ENCODE results near the gene PDZD2. TPM values are rescaled to one million over a fixed set of nuclear protein-coding genes. Genes with fewer than 3 reads are reported as not detected.

Gene PDZD2
- total and polyA plus RNA-seq, 4 experiments from 2014 or later, result 0.07 to 1.1 (median 0.68) TPM

DNA sequence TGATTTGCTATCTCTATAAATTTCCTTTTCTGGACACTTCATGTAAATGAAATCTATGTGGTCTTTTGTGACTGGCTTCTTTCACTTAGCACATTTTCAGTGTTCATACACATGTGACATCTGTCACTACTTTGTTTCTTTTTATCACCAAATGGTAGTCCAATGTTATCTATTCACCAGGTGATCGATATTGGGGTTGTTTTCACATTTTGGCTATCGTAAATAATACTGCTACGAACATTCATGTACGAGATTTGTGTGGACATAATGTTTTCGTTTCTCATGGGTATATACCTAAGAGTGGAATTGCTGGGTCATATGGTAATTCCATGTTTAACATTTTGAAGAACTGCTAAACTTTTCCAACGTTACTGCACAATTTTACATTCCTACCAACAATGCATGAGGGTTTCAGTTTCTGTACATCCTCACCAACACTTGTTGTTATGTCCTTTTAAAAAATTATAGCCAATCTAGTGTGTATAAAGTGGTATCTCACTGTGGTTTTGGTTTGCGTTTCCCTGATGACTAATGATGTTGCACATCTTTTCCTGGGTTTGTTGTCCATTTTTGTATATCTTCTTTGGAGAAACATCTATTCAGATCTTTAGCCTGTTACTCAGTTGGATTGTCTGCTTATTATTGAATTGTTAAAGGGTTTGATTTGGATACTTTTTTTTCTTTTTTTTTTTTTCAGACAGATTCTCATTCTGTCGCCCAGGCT, 263.0 kb downstream of the PDZD2 start:
- Mint-ChIP-seq H3K4me3 (no peak overlapping the region), H3K9me3 (peaks cover 0 to 2% (median 0%) of the 10 kb centered on the region in 8 donors), H3K4me1 (no peaks in the 10 kb centered on the region), H3K27me3 (peaks cover 3 to 5% of the 10 kb centered on the region in 2 donors), H3K27ac (no peak overlapping the region), H3K36me3 (no peaks in the 10 kb centered on the region)
- no peak overlapping the region for H3K4me3 ChIP-seq (ENCODE audit: low read length in 2 of 2)
- no peaks in the 10 kb centered on the region for H3K27me3 ChIP-seq (ENCODE audit: insufficient read depth, low read length)
- CTCF ChIA-PET (ENCODE audit: partially characterized antibody), result no interaction called here
- intact Hi-C loops (cut with micrococcal nuclease), result no loop called here
- DNase-seq, result no peak
- no peak overlapping the region for H3K27ac ChIP-seq (ENCODE audit: low read depth, low read length)
- H3K36me3 ChIP-seq (ENCODE audit: insufficient read depth, low read length), result no peaks in the 10 kb centered on the region
- POLR2A ChIA-PET (ENCODE audit: partially characterized antibody), result no interaction called here
- no peaks in the 10 kb centered on the region for H3K4me1 ChIP-seq (ENCODE audit: insufficient read depth, low read length)
- no peaks in the 10 kb centered on the region for H3K9me3 ChIP-seq (ENCODE audit: control insufficient read depth in 1 of 2, low read length in 2 of 2)

DNA sequence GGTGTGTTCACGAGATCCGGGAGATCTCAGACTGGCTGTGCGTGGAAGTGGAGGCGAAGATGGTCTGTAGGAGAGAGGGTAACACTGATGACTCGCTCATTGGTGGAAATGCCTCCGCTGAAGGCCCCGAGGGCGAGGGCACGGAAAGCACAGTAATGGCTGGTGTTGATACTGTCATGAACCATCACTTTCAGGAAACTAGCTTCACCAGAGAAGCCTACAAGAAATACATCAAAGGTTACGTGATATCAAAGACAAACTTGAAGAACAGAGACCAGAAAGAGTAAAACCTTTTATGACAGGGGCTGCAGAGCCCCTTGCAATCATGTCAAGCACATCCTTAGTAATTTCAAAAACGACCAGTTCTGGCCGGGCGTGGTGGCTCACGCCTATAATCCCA, 269.5 kb downstream of the PDZD2 start:
- Mint-ChIP-seq H3K27ac (no peak overlapping the region), H3K9me3 (peaks cover 0 to 3% (median 0%) of the 10 kb centered on the region in 8 donors), H3K36me3 (no peaks in the 10 kb centered on the region), H3K4me1 (no peaks in the 10 kb centered on the region), H3K27me3 (peaks cover under 1 to 1% of the 10 kb centered on the region in 2 donors), H3K4me3 (no peak overlapping the region)
- CTCF ChIA-PET (ENCODE audit: partially characterized antibody), result no interaction called here
- POLR2A ChIA-PET (ENCODE audit: partially characterized antibody), result no interaction called here
- Histone ChIP-seq H3K27ac (ENCODE audit: low read depth, low read length) (no peak overlapping the region), H3K36me3 (ENCODE audit: insufficient read depth, low read length) (no peaks in the 10 kb centered on the region), H3K27me3 (ENCODE audit: insufficient read depth, low read length) (no peaks in the 10 kb centered on the region), H3K4me1 (ENCODE audit: insufficient read depth, low read length) (no peaks in the 10 kb centered on the region), H3K4me3 (ENCODE audit: low read length in 2 of 2) (no peak overlapping the region), H3K9me3 (ENCODE audit: control insufficient read depth in 1 of 2, low read length in 2 of 2) (no peaks in the 10 kb centered on the region)
- DNase-seq, result no peak
- intact Hi-C loops (cut with micrococcal nuclease), result no loop called here

DNA sequence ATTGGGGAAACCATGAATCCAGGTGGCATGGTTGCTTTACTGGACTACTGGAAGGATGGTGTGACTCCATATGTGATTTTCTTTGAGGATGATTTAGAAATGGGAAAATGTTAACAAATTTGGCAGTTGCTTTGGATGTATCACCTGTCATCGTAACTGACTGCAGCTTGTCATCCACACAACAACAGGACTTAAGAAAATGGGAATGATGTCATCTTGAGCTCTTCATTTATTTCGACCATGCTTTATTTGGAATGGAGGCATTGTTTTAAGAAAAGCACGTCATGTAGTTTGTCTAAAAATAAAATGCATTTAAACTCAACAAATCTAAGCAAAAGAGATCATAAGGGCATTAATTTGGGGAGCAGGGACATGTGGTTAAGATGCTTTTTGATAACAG, 270.1 kb downstream of the PDZD2 start:
- no peaks in the 10 kb centered on the region for H3K9me3 ChIP-seq (ENCODE audit: control insufficient read depth in 1 of 2, low read length in 2 of 2)
- H3K36me3 Mint-ChIP-seq, result no peaks in the 10 kb centered on the region
- H3K9me3 Mint-ChIP-seq, result peaks cover 0 to 4% (median 0%) of the 10 kb centered on the region in 8 donors
- no peak overlapping the region for H3K4me3 ChIP-seq (ENCODE audit: low read length in 2 of 2)
- DNase-seq, result no peak
- CTCF ChIA-PET (ENCODE audit: partially characterized antibody), result no interaction called here
- no peaks in the 10 kb centered on the region for H3K4me1 Mint-ChIP-seq
- H3K4me3 Mint-ChIP-seq, result no peak overlapping the region
- H3K27me3 Mint-ChIP-seq, result peaks cover 1 to 2% of the 10 kb centered on the region in 2 donors
- H3K36me3 ChIP-seq (ENCODE audit: insufficient read depth, low read length), result no peaks in the 10 kb centered on the region
- H3K27me3 ChIP-seq (ENCODE audit: insufficient read depth, low read length), result no peaks in the 10 kb centered on the region
- POLR2A ChIA-PET (ENCODE audit: partially characterized antibody), result no interaction called here
- no peak overlapping the region for H3K27ac Mint-ChIP-seq
- intact Hi-C loops (cut with micrococcal nuclease), result no loop called here
- H3K4me1 ChIP-seq (ENCODE audit: insufficient read depth, low read length), result no peaks in the 10 kb centered on the region
- H3K27ac ChIP-seq (ENCODE audit: low read depth, low read length), result no peak overlapping the region

DNA sequence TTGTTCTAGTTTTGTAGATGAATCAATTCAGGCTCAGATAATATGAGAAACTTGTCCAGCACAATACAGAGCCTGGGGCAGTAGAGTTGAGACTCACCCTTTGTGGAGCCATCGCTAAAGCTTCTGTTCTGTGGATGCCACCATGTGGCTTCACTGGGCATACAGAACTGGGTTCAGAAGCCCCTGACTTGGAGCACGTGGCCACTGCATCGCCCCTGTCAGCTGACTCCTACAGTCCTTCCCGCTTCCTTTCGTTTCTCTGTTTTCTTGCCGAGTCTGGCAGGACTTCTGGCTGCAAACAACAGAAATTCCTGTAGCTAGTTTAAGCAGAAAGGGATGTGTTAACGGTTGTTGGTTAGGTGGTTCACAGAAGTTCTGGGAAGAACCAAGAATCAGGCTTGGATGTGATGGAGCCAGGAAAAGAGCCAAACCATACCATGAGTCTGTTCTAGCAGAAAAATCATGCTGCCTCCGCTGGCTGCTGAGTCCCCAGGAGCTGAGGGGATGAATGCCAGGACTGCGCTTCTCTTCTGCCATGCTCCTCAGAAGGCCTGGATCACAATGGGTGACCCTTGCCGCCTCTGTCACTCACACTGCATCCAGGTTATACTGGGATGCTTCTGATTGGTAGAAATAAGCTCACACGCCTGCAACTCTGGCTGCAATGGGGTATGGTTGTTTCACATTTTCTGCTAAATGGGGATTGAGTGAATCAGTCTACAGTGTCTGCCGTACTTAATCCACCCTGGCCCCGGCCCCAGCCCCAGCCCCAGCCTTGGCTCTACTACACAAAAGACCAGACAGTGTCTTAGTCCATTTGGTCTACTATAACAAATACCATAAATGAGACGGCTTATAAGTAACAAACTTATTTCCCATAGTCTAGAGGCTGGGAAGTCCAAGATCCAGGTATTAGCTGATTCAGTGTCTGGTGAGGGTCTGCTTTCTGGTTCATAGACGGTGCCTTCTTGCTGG, 272.6 kb downstream of the PDZD2 start:
- H3K36me3 Mint-ChIP-seq, result no peaks in the 10 kb centered on the region
- Histone ChIP-seq H3K27ac (ENCODE audit: low read depth, low read length) (no peak overlapping the region), H3K27me3 (ENCODE audit: insufficient read depth, low read length) (no peaks in the 10 kb centered on the region), H3K4me3 (ENCODE audit: low read length in 2 of 2) (no peak overlapping the region), H3K4me1 (ENCODE audit: insufficient read depth, low read length) (no peaks in the 10 kb centered on the region), H3K9me3 (ENCODE audit: control insufficient read depth in 1 of 2, low read length in 2 of 2) (no peaks in the 10 kb centered on the region), H3K36me3 (ENCODE audit: insufficient read depth, low read length) (no peaks in the 10 kb centered on the region)
- H3K27me3 Mint-ChIP-seq, result peaks cover 4 to 5% of the 10 kb centered on the region in 2 donors
- intact Hi-C loops (cut with micrococcal nuclease), result no loop called here
- H3K4me1 Mint-ChIP-seq, result no peaks in the 10 kb centered on the region
- peaks cover 0 to 4% (median 0%) of the 10 kb centered on the region in 8 donors for H3K9me3 Mint-ChIP-seq
- ChIA-PET POLR2A (ENCODE audit: partially characterized antibody) (no interaction called here), CTCF (ENCODE audit: partially characterized antibody) (no interaction called here)
- DNase-seq, result no peak
- no peak overlapping the region for H3K4me3 Mint-ChIP-seq
- H3K27ac Mint-ChIP-seq, result no peak overlapping the region

DNA sequence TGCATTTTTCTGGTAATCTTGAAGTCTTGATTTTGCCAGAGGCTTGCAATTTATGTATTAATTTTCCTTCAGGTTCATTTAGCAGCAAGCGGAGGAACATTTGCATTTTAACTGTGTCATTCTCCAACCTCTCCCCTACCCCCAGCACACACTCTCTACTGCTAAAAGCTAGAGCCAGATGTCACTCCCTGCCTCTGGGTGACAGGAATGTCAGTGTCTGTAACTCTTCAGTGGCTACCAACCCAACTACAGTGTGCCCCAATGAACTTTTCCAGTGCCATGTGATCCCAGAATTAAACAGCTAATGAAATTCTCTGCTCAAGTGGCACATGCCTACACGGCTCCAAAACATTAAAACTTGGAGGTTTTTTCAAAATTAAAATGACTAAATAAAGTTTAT, 274.9 kb downstream of the PDZD2 start:
- Histone ChIP-seq H3K4me3 (ENCODE audit: low read length in 2 of 2) (no peak overlapping the region), H3K9me3 (ENCODE audit: control insufficient read depth in 1 of 2, low read length in 2 of 2) (no peaks in the 10 kb centered on the region), H3K27me3 (ENCODE audit: insufficient read depth, low read length) (no peaks in the 10 kb centered on the region), H3K36me3 (ENCODE audit: insufficient read depth, low read length) (no peaks in the 10 kb centered on the region), H3K4me1 (ENCODE audit: insufficient read depth, low read length) (no peaks in the 10 kb centered on the region), H3K27ac (ENCODE audit: low read depth, low read length) (no peak overlapping the region)
- Mint-ChIP-seq H3K27me3 (peaks cover 5% of the 10 kb centered on the region in 2 donors), H3K4me1 (no peaks in the 10 kb centered on the region), H3K36me3 (no peaks in the 10 kb centered on the region), H3K27ac (no peak overlapping the region), H3K4me3 (no peak overlapping the region), H3K9me3 (peaks cover 0 to 1% (median 0%) of the 10 kb centered on the region in 8 donors)
- POLR2A ChIA-PET (ENCODE audit: partially characterized antibody), result no interaction called here
- CTCF ChIA-PET (ENCODE audit: partially characterized antibody), result no interaction called here
- DNase-seq, result no peak
- intact Hi-C loops (cut with micrococcal nuclease), result no loop called here

DNA sequence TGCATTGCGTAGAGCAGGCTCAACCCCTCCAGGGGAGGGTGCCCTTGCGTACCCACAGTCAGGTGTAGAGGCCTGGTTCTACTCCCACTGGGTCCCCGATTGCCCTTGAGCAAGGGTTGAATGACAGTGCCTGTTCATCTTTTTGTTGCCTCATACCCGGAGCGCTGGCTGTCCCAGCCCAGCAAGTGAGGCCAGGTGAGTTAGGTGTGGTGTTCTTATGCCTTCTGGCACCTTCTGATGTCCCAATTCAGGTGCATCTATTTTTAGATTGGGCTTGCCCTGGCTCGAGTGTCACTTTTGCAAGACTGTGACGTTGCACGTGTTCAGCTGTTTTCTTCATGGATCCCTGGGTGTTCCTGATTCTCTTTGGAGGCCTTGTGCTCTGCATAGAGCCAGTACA, 277.4 kb downstream of the PDZD2 start:
- no peak overlapping the region for H3K27ac Mint-ChIP-seq
- H3K27me3 Mint-ChIP-seq, result peaks cover 4 to 5% of the 10 kb centered on the region in 2 donors
- H3K9me3 Mint-ChIP-seq, result peaks cover 0 to 3% (median 0%) of the 10 kb centered on the region in 8 donors
- ChIA-PET POLR2A (ENCODE audit: partially characterized antibody) (no interaction called here), CTCF (ENCODE audit: partially characterized antibody) (no interaction called here)
- Histone ChIP-seq H3K36me3 (ENCODE audit: insufficient read depth, low read length) (no peaks in the 10 kb centered on the region), H3K4me3 (ENCODE audit: low read length in 2 of 2) (no peak overlapping the region), H3K4me1 (ENCODE audit: insufficient read depth, low read length) (no peaks in the 10 kb centered on the region), H3K27ac (ENCODE audit: low read depth, low read length) (no peak overlapping the region), H3K9me3 (ENCODE audit: control insufficient read depth in 1 of 2, low read length in 2 of 2) (no peaks in the 10 kb centered on the region), H3K27me3 (ENCODE audit: insufficient read depth, low read length) (no peaks in the 10 kb centered on the region)
- no peaks in the 10 kb centered on the region for H3K4me1 Mint-ChIP-seq
- intact Hi-C loops (cut with micrococcal nuclease), result no loop called here
- H3K36me3 Mint-ChIP-seq, result no peaks in the 10 kb centered on the region
- no peak for DNase-seq
- no peak overlapping the region for H3K4me3 Mint-ChIP-seq

DNA sequence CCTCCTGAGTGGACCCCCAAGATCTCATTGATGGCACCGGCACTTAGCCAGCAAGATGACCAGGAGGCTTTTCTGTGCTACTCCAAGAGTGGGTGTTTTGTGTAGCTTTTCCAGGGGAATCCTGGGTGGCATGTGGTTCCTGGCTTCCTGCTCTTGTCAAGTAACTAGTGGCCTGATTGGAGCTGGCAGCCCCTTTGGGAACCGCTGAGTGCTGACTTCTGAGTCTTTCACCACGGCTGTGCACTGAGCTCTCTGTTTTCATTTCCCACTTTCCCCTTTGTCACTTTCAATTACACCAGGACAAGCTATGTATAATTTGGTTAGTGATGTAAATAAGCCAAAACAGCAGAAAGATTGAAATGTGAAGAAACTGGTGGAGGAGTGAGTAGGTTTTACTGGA, 279.8 kb downstream of the PDZD2 start:
- H3K27ac ChIP-seq (ENCODE audit: low read depth, low read length), result no peak overlapping the region
- no peak overlapping the region for H3K4me3 ChIP-seq (ENCODE audit: low read length in 2 of 2)
- H3K9me3 ChIP-seq (ENCODE audit: control insufficient read depth in 1 of 2, low read length in 2 of 2), result no peaks in the 10 kb centered on the region
- peaks cover 0 to 1% (median 0%) of the 10 kb centered on the region in 8 donors for H3K9me3 Mint-ChIP-seq
- H3K4me3 Mint-ChIP-seq, result no peak overlapping the region
- no peaks in the 10 kb centered on the region for H3K36me3 Mint-ChIP-seq
- H3K36me3 ChIP-seq (ENCODE audit: insufficient read depth, low read length), result no peaks in the 10 kb centered on the region
- no peaks in the 10 kb centered on the region for H3K4me1 Mint-ChIP-seq
- DNase-seq, result no peak
- intact Hi-C loops (cut with micrococcal nuclease), result no loop called here
- H3K27me3 ChIP-seq (ENCODE audit: insufficient read depth, low read length), result no peaks in the 10 kb centered on the region
- POLR2A ChIA-PET (ENCODE audit: partially characterized antibody), result no interaction called here
- CTCF ChIA-PET (ENCODE audit: partially characterized antibody), result no interaction called here
- no peak overlapping the region for H3K27ac Mint-ChIP-seq
- H3K27me3 Mint-ChIP-seq, result peaks cover 4% of the 10 kb centered on the region in 2 donors
- no peaks in the 10 kb centered on the region for H3K4me1 ChIP-seq (ENCODE audit: insufficient read depth, low read length)
